Lung (tissue), 12 donors: ENCODE data around the gene CAPG. TPM values are rescaled to one million over a fixed set of nuclear protein-coding genes. Genes with fewer than 3 reads are reported as not detected.
"Not testable (repeated sequence)": the region's sequence is repeated elsewhere in the genome, so short reads cannot be mapped to it uniquely, and the experiment has no call there.

Experiments
- ATAC-seq: fragments of 200-7000 bp; cut with Tn5 transposase; one replicate; pipeline ENCODE4 v1.9.1; 2020; ENCODE audit warnings: moderate number of reproducible peaks; ENCODE audit not compliant: insufficient read depth, low FRiP score
- DNase-seq, 3 donors: peaks; one replicate each; pipeline ENCODE4 v3.0.0-alpha.2; 2013 to 2017
- H3K27ac ChIP-seq, 2 donors: one replicate each; pipeline ENCODE4 v1.5.1; 2013; ENCODE audit warnings: mild to moderate bottlenecking in 2 of 2, moderate library complexity in 2 of 2, control low read depth in 1 of 2, inconsistent platforms in 1 of 2, low read depth in 1 of 2, low read length in 1 of 2
- H3K27me3 ChIP-seq, 3 donors: one replicate each; pipeline ENCODE4 v1.5.1; 2013; ENCODE audit warnings: low read length in 2 of 3; ENCODE audit not compliant: control insufficient read depth in 3 of 3, insufficient read depth in 3 of 3
- H3K36me3 ChIP-seq, 4 donors: one replicate each; pipeline ENCODE4 v1.5.1; 2013; ENCODE audit warnings: low read length in 4 of 4, mild to moderate bottlenecking in 1 of 4, moderate library complexity in 1 of 4; ENCODE audit not compliant: control insufficient read depth in 4 of 4, insufficient read depth in 4 of 4
- H3K4me1 ChIP-seq, 5 donors: one replicate each; pipeline ENCODE4 v1.5.1; 2013; ENCODE audit warnings: low read length in 5 of 5, mild to moderate bottlenecking in 2 of 5, moderate library complexity in 1 of 5; ENCODE audit not compliant: control insufficient read depth in 5 of 5, insufficient read depth in 5 of 5
- H3K4me3 ChIP-seq: one replicate; pipeline ENCODE4 v1.5.1; 2013; ENCODE audit warnings: mild to moderate bottlenecking, control low read depth, moderate library complexity
- H3K9ac ChIP-seq, 2 donors: one replicate each; pipeline ENCODE4 v1.5.1; 2013; ENCODE audit warnings: low read length in 2 of 2, control low read depth in 1 of 2; ENCODE audit not compliant: insufficient read depth in 1 of 2
- H3K9me3 ChIP-seq, 4 donors: one replicate each; pipeline ENCODE4 v1.5.1; 2013; ENCODE audit warnings: low read length in 3 of 4, mild to moderate bottlenecking in 1 of 4, moderate library complexity in 1 of 4; ENCODE audit not compliant: control insufficient read depth in 4 of 4, insufficient read depth in 3 of 4
- CTCF ChIP-seq: IDR thresholded peaks from 2 replicates; pipeline ENCODE4 v1.5.1; 2012; ENCODE audit warnings: mild to moderate bottlenecking; ENCODE audit errors: control extremely low read depth, extremely low read depth
- WGBS, 2 donors: extraction: QIAGEN DNeasy Blood & Tissue Kit; methylation state at CpG; one replicate each; pipeline ENCODE4 v1.1.7; 2013; 5-methylcytosine and 5-hydroxymethylcytosine counted together
- polyA plus RNA-seq, 2 donors: library from polyadenylated mRNA; stranded (reverse); fragments of 200-250 nt; gene quantifications; one replicate each; pipeline ENCODE4 v1.2.1, GENCODE V29; 2013
- total RNA-seq, 2 donors: library from RNA; depleted of rRNA in 1 of 2; stranded (reverse); fragments of >200 nt in 1 of 2; gene quantifications; one replicate each; pipeline ENCODE4 v1.2.1, GENCODE V29; 2014 to 2021
- donor health status: control.
- donor health status: control.
- donor health status: Bipolar disorder and iron deficiency.
- donor health status: healthy.
- donor health status: DM: yes; HTN: yes; CAD: no.

Gene CAPG
- total and polyA plus RNA-seq, 4 donors = 53.2 to 415 (median 390) TPM

GRCh38 chr2:85415980-85416650 is 5.9 kb upstream of the CAPG start:
- no peak overlapping the region for H3K9ac ChIP-seq
- 62 to 78% methylated on average over 12 of the region's 12 CpGs for WGBS, 2 donors
- no peak overlapping the region for H3K27ac ChIP-seq
- no peaks in the 10 kb centered on the region for H3K27me3 ChIP-seq
- H3K9me3 ChIP-seq = no peaks in the 10 kb centered on the region
- no peak for TF ChIP-seq CTCF
- no peak for DNase-seq
- H3K4me1 ChIP-seq = peaks cover 0 to 35% (median 9%) of the 10 kb centered on the region in 5 donors
- no peak for ATAC-seq
- H3K36me3 ChIP-seq = no peaks in the 10 kb centered on the region
- no peak overlapping the region for H3K4me3 ChIP-seq

- Histone ChIP-seq H3K36me3 (no peaks in the 10 kb centered on the region), H3K4me3 (no peak overlapping the region), H3K27me3 (no peaks in the 10 kb centered on the region), H3K27ac (no peak overlapping the region), H3K9me3 (no peaks in the 10 kb centered on the region), H3K4me1 (peaks cover 0 to 24% (median 6%) of the 10 kb centered on the region in 5 donors), H3K9ac (no peak overlapping the region)
- ATAC-seq (no peak), DNase-seq (no peak)
- TF ChIP-seq CTCF = no peak
- WGBS, 2 donors = 76 to 86% methylated on average over 7 of the region's 7 CpGs
These were observed 4.8 kb upstream of the CAPG start for GRCh38 chr2:85414761-85415553.

GRCh38 chr2:85414421-85414759 is 4.2 kb upstream of the CAPG start:
- H3K4me1 ChIP-seq = peaks cover 0 to 21% (median 4%) of the 10 kb centered on the region in 5 donors
- H3K27ac ChIP-seq = not testable (repeated sequence)

More at GRCh38 chr2:85414421-85414759, 4.2 kb upstream of the CAPG start:
- not testable (repeated sequence) for H3K27me3 ChIP-seq, H3K9ac ChIP-seq, H3K9me3 ChIP-seq, ATAC-seq, H3K4me3 ChIP-seq, H3K36me3 ChIP-seq, DNase-seq
- WGBS, 2 donors = 87 to 89% methylated on average over 4 to 5 of the region's 5 CpGs
